ENCODE results near the gene MAN1C1. TPM values are rescaled to one million over a fixed set of nuclear protein-coding genes. Genes with fewer than 3 reads are reported as not detected.

MAN1C1 gene
- total RNA-seq, 1 experiment from 2014 or later, result 1.2 TPM

DNA sequence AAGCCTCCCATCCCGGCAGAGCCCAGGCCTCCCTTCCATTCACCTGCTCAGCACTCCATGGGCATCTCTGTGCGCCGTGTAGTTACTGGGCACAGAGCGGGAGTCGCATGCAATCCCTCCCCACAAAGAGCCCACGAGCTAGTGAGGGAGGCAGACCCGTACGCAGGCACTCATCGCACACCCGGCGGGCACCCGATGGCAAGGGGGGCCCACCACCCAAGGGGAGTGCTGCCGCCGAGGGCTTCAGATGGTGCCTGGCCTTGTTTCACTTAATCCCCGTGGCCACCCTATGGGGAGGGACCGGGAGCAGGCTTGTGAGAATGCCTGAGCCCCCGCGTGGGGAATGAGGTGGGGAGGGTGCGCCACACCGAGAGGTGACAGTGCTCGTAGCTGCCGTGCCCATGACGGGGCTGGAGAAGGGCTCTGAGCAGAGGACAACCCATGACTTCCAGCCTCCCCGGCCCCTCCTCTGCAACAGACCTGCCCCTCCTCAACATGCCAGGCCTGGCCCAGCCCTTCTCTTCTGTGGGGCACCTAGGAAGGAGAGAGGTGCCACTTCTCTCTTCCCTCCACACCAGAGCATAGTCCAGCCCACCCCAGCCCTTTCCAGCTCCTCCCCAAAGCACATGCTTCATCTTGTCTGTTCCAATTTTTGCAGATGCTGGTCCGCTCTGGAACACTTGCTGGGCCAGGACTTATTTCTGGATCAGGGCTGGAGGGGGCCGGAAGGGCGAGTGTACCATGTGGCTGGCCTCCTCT, 153.2 kb downstream of the MAN1C1 start:
- no peak overlapping the region for H3K27ac ChIP-seq (ENCODE audit: low read depth, low read length)
- ATAC-seq, result no peak
- H3K27me3 ChIP-seq (ENCODE audit: insufficient read depth, low read length), result no peaks in the 10 kb centered on the region
- H3K79me2 ChIP-seq (ENCODE audit: insufficient read depth, low read length), result no peaks in the 10 kb centered on the region
- intact Hi-C loops (cut with micrococcal nuclease), result no loop called here
- H4K20me1 ChIP-seq (ENCODE audit: insufficient read depth), result no peaks in the 10 kb centered on the region
- POLR2A ChIA-PET, result no interaction called here
- BruUV-seq (replicated peaks), result no TSS peak
- TF ChIP-seq, protein P1, sequence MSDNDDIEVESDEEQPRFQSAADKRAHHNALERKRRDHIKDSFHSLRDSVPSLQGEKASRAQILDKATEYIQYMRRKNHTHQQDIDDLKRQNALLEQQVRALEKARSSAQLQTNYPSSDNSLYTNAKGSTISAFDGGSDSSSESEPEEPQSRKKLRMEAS (IDR thresholded peaks at IDR 0.05), result no peak
- no peak for TF ChIP-seq SP1 (IDR thresholded peaks at IDR 0.05; ENCODE audit: low read depth)
- no peak for TF ChIP-seq TCF7L2 (IDR thresholded peaks at IDR 0.05; ENCODE audit: borderline replicate concordance, extremely low read depth, insufficient read depth, insufficient read length)
- no peak for TF ChIP-seq ELF1 (IDR thresholded peaks at IDR 0.05; ENCODE audit: borderline replicate concordance, low read depth)
- TF ChIP-seq RAD21 (IDR thresholded peaks at IDR 0.05; ENCODE audit: low read depth), result no peak
- TF ChIP-seq, protein P2, sequence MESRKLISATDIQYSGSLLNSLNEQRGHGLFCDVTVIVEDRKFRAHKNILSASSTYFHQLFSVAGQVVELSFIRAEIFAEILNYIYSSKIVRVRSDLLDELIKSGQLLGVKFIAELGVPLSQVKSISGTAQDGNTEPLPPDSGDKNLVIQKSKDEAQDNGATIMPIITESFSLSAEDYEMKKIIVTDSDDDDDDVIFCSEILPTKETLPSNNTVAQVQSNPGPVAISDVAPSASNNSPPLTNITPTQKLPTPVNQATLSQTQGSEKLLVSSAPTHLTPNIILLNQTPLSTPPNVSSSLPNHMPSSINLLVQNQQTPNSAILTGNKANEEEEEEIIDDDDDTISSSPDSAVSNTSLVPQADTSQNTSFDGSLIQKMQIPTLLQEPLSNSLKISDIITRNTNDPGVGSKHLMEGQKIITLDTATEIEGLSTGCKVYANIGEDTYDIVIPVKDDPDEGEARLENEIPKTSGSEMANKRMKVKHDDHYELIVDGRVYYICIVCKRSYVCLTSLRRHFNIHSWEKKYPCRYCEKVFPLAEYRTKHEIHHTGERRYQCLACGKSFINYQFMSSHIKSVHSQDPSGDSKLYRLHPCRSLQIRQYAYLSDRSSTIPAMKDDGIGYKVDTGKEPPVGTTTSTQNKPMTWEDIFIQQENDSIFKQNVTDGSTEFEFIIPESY (IDR thresholded peaks at IDR 0.05; ENCODE audit: extremely low read depth, insufficient replicate concordance, low read length), result no peak
- TF ChIP-seq, protein P3, sequence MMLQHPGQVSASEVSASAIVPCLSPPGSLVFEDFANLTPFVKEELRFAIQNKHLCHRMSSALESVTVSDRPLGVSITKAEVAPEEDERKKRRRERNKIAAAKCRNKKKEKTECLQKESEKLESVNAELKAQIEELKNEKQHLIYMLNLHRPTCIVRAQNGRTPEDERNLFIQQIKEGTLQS (IDR thresholded peaks at IDR 0.05), result no peak
- no peak for TF ChIP-seq EZH2phosphoT487 (IDR thresholded peaks at IDR 0.05; ENCODE audit: borderline replicate concordance)
- TF ChIP-seq EZH2 (IDR thresholded peaks at IDR 0.05), result no peak
- no peak for TF ChIP-seq ZNF274 (IDR thresholded peaks at IDR 0.05; ENCODE audit: low read depth, low read length)
- TF ChIP-seq JUND (IDR thresholded peaks at IDR 0.05), result no peak
- TF ChIP-seq CBX3 (IDR thresholded peaks at IDR 0.05; ENCODE audit: low read depth), result no peak
- TF ChIP-seq POLR2A (IDR thresholded peaks at IDR 0.05; ENCODE audit: borderline replicate concordance, extremely low read depth, insufficient read depth, insufficient read length), result no peak
- no peak overlapping the region for H3K4me2 ChIP-seq (ENCODE audit: low read length)
- no peak overlapping the region for H3K4me3 ChIP-seq (replicated peaks in 1 of 2; ENCODE audit: low read depth in 1 of 2, low read length in 2 of 2)
- no peaks in the 10 kb centered on the region for H3K9me3 ChIP-seq (ENCODE audit: control insufficient read depth in 1 of 2, insufficient read depth in 1 of 2, low read depth in 1 of 2, low read length in 2 of 2)
- H3K36me3 ChIP-seq (ENCODE audit: control insufficient read depth in 1 of 2, insufficient read depth in 2 of 2, low read length in 2 of 2), result no peaks in the 10 kb centered on the region
- RAD21 ChIA-PET (ENCODE audit: low non-redundant PET in 1 of 2, low total read pairs in 2 of 2, uncharacterized antibody in 2 of 2, unreplicated experiment in 2 of 2), result no interaction called here
- CTCF ChIA-PET, result no interaction called here
- no peak overlapping the region for H3K9ac ChIP-seq (ENCODE audit: low read length)
- H3K9me2 ChIP-seq (ENCODE audit: insufficient read depth), result no peaks in the 10 kb centered on the region
- H3K4me1 ChIP-seq (ENCODE audit: control insufficient read depth in 1 of 2, insufficient read depth in 2 of 2, low read length in 2 of 2), result peaks cover 9 to 13% of the 10 kb centered on the region in 2 experiments
- no peak for DNase-seq (ENCODE audit: low read depth, low spot score)
- no peak overlapping the region for H2AFZ ChIP-seq (ENCODE audit: low read depth, low read length, poor library complexity, severe bottlenecking)

All from HCT116 (cell line).